Natural killer cell (primary cell): ENCODE data around the gene POLR2M. TPM values are rescaled to one million over a fixed set of nuclear protein-coding genes. Genes with fewer than 3 reads are reported as not detected.

Experiments used
- ATAC-seq, 3 donors: fragments of 150-1000 bp in 2 of 3; fragments of 200-7000 bp in 1 of 3; cut with Tn5 transposase; 1 replicate in 1 of 3; 2 replicates in 2 of 3; pipeline ENCODE4 v1.10.0; 2021; ENCODE audit warnings: mild to moderate bottlenecking in 2 of 3, moderate library complexity in 2 of 3
- DNase-seq, 2 donors: peaks; one replicate each; pipeline versions ENCODE4 v3.0.0 to v3.0.0-alpha.2; 2013 to 2021; ENCODE audit warnings: mixed read lengths in 1 of 2
- H3K27ac ChIP-seq: one replicate; pipeline ENCODE4 v1.5.1; 2013; ENCODE audit warnings: mild to moderate bottlenecking, low read length
- H3K27me3 ChIP-seq: one replicate; pipeline ENCODE4 v1.6.1; 2013; ENCODE audit warnings: low read length; ENCODE audit not compliant: control insufficient read depth, insufficient read depth
- H3K36me3 ChIP-seq: one replicate; pipeline ENCODE4 v1.6.1; 2013; ENCODE audit warnings: low read length; ENCODE audit not compliant: control insufficient read depth, insufficient read depth
- H3K4me1 ChIP-seq: one replicate; pipeline ENCODE4 v1.6.1; 2013; ENCODE audit warnings: low read length; ENCODE audit not compliant: control insufficient read depth, insufficient read depth
- H3K4me3 ChIP-seq: one replicate; pipeline ENCODE4 v1.5.1; 2013; ENCODE audit warnings: low read length
- H3K9me3 ChIP-seq: one replicate; pipeline ENCODE4 v1.6.1; 2013; ENCODE audit warnings: low read length; ENCODE audit not compliant: control insufficient read depth, insufficient read depth
- H3K27ac Mint-ChIP-seq, 2 donors: one replicate each; pipeline ENCODE4 v1.8.0; 2022; ENCODE audit warnings: mild to moderate bottlenecking in 2 of 2, mixed read lengths in 2 of 2, moderate library complexity in 1 of 2
- H3K27me3 Mint-ChIP-seq, 2 donors: one replicate each; pipeline ENCODE4 v1.8.0; 2022; ENCODE audit warnings: low read depth in 2 of 2, mixed read lengths in 2 of 2
- H3K36me3 Mint-ChIP-seq: one replicate; pipeline ENCODE4 v1.8.0; 2022; ENCODE audit warnings: mixed read lengths
- H3K4me1 Mint-ChIP-seq, 2 donors: one replicate each; pipeline ENCODE4 v1.8.0; 2022; ENCODE audit warnings: mixed read lengths in 2 of 2
- H3K4me3 Mint-ChIP-seq: one replicate; pipeline ENCODE4 v1.8.0; 2022; ENCODE audit warnings: mild to moderate bottlenecking, moderate library complexity, mixed read lengths
- H3K9me3 Mint-ChIP-seq, 2 donors: one replicate each; pipeline ENCODE4 v1.8.0; 2022; ENCODE audit warnings: mixed read lengths in 2 of 2
- WGBS: methylation state at CpG from one replicate; pipeline ENCODE4 v1.1.7; 2013; ENCODE audit warnings: missing lambda C conversion rate; ENCODE audit not compliant: insufficient coverage; 5-methylcytosine and 5-hydroxymethylcytosine counted together
- intact Hi-C: fragments of 100-400 bp; cut with micrococcal nuclease; formaldehyde crosslinking; loops from one replicate; pipeline ENCODE4 v1.14.2; 2022
- total RNA-seq, 4 donors: library from RNA; stranded (reverse); fragments of 120-200 nt in 1 of 4; gene quantifications; one replicate each; pipeline versions ENCODE4 v1.2.3 to v1.2.4, GENCODE V29; 2013 to 2022
- TF ChIP-seq, protein P1 (sequence below): fragments of 200-600 bp; IDR thresholded peaks from one replicate; pipeline ENCODE4 v1.8.0; 2022; ENCODE audit warnings: antibody characterized with exemption

The POLR2M gene
- total RNA-seq, 3 donors from 2014 or later (not counting 1 experiment from before 2014, with no cell fraction given): 74.0 to 109 (median 94.9) TPM

DNA sequence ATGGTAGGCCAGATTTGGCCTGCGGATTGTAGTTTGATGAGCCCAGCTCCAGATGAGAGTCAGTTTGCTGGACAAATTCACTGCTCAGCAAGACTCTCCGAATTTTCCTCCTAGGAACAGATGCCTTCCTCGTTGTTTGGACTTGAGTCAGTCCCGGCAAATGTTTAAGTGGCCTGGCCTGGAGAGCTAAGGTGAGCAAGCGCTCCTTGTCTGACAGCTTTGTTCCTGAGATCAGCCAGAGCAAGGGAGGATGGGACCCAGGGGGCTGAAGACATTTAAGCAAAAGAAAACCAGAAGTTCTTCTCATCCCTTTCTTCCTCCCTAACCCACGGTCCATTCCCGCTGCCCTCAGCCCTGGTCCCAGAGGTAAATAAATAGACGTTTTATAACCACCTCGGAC is 40.3 kb downstream of the POLR2M start:
- Histone ChIP-seq H3K4me3 (no peak overlapping the region), H3K36me3 (no peaks in the 10 kb centered on the region), H3K4me1 (no peaks in the 10 kb centered on the region), H3K27ac (no peak overlapping the region), H3K9me3 (no peaks in the 10 kb centered on the region), H3K27me3 (no peaks in the 10 kb centered on the region)
- H3K27me3 Mint-ChIP-seq: peaks cover 0 to 3% of the 10 kb centered on the region in 2 donors
- no peaks in the 10 kb centered on the region for H3K4me1 Mint-ChIP-seq
- peak overlapping the region; percentile 48 for H3K4me3 Mint-ChIP-seq
- no peak for DNase-seq
- H3K9me3 Mint-ChIP-seq: no peaks in the 10 kb centered on the region
- 84% methylated on average over 8 of the region's 9 CpGs for WGBS
- ATAC-seq: peak in 1 of 3 donors; percentile 5
- H3K36me3 Mint-ChIP-seq: no peaks in the 10 kb centered on the region
- intact Hi-C loops: no loop called here
- TF ChIP-seq, protein P1, sequence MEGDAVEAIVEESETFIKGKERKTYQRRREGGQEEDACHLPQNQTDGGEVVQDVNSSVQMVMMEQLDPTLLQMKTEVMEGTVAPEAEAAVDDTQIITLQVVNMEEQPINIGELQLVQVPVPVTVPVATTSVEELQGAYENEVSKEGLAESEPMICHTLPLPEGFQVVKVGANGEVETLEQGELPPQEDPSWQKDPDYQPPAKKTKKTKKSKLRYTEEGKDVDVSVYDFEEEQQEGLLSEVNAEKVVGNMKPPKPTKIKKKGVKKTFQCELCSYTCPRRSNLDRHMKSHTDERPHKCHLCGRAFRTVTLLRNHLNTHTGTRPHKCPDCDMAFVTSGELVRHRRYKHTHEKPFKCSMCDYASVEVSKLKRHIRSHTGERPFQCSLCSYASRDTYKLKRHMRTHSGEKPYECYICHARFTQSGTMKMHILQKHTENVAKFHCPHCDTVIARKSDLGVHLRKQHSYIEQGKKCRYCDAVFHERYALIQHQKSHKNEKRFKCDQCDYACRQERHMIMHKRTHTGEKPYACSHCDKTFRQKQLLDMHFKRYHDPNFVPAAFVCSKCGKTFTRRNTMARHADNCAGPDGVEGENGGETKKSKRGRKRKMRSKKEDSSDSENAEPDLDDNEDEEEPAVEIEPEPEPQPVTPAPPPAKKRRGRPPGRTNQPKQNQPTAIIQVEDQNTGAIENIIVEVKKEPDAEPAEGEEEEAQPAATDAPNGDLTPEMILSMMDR: no peak
- H3K27ac Mint-ChIP-seq: peak overlapping the region in 1 of 2 donors; percentile 8

DNA sequence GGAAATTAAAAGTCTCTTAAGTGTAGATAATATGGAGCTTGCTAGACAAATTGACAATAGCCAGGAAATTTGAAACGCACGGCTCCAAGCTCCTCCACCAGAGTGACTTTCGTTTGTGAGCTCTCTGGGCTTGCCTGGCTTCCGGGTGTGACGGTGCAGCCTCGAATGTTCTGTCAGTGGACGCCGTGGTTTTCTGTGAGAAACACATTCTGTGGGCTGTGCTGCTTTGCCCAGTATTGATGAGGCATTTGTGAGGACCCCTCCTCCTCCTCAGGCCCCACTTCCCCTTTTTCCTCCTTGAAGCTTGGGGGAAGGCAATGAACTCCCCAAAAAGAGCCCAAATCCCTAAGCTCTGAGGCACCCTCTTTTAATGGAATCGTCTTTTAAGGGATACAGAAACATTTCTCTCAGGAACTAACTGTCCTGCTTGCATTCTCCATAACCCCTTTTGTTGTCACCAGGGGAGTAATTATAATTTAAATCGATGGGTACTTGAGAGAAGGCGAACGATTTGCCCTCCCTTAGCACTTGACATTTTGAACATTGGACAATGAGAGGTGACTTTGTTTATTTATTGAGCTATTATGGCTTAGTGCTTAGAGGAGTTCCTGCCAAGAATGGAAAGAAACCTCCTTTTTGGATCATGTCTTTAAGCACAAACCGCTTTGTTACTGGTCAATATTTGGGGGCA is 40.8 kb downstream of the POLR2M start:
- Mint-ChIP-seq H3K9me3 (no peaks in the 10 kb centered on the region), H3K4me1 (no peaks in the 10 kb centered on the region), H3K4me3 (peak overlapping the region; percentile 48), H3K27me3 (peaks cover 0 to 3% of the 10 kb centered on the region in 2 donors), H3K36me3 (no peaks in the 10 kb centered on the region), H3K27ac (peak overlapping the region in 1 of 2 donors; percentile 8)
- DNase-seq: peak; percentile 20 to 36
- Histone ChIP-seq H3K36me3 (no peaks in the 10 kb centered on the region), H3K4me3 (no peak overlapping the region), H3K27me3 (no peaks in the 10 kb centered on the region), H3K9me3 (no peaks in the 10 kb centered on the region), H3K27ac (no peak overlapping the region), H3K4me1 (no peaks in the 10 kb centered on the region)
- TF ChIP-seq, protein P1: no peak
- intact Hi-C loops: no loop called here
- ATAC-seq: peak in 2 of 3 donors; percentile 62 to 77
- WGBS: 50% methylated on average over 12 of the region's 13 CpGs

DNA sequence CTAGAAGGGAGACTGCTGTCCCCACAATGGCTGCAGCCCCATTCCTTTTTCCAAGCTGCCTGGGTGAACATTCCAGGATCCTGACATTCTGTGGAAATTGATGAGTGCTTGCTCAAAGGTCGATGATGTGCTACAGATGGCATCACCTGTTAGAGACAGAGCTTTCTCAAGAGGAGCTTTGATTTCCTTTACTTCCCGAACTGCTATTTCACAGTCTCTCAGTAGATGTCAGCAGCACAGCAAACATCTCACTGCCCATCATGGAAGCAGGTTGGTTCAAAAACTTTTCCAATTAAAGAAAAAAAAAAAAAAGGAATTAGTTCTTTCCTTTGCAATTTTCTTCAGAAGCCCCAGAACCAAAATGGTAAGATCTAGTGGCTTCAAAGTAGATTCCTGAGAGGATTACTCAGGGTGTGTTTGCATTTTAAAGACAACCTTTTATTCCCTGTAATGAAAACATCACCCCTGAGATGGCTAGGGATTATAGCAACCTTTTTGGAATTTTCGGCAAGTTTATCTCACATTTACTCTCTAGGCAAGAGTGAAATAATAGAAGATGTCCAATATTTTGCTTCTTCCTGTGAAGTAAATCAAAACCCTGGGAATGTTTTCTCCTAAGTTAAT is 44.8 kb downstream of the POLR2M start:
- DNase-seq: no peak
- Histone ChIP-seq H3K4me3 (no peak overlapping the region), H3K27ac (no peak overlapping the region), H3K36me3 (no peaks in the 10 kb centered on the region), H3K4me1 (no peaks in the 10 kb centered on the region), H3K27me3 (no peaks in the 10 kb centered on the region), H3K9me3 (no peaks in the 10 kb centered on the region)
- ATAC-seq: no peak
- TF ChIP-seq, protein P1: no peak
- Mint-ChIP-seq H3K36me3 (no peaks in the 10 kb centered on the region), H3K9me3 (no peaks in the 10 kb centered on the region), H3K4me1 (no peaks in the 10 kb centered on the region), H3K4me3 (no peak overlapping the region), H3K27me3 (peaks cover 0 to 3% of the 10 kb centered on the region in 2 donors), H3K27ac (no peak overlapping the region)
- intact Hi-C loops: loop anchor here (10.0 kb wide), 1 partner anchor 64 kb away; no protein-coding TSS in a partner anchor
- WGBS: 3% methylated on average over 2 of the region's 3 CpGs
